ENCODE measurements around the gene CACNB2. TPM values are rescaled to one million over a fixed set of nuclear protein-coding genes. Genes with fewer than 3 reads are reported as not detected.

Gene CACNB2
- total and polyA plus RNA-seq, 10 of the 15 experiments (the other 5 are each of a cell fraction or from before 2014, with no cell fraction given): 0.62 to 8.1 (median 1.2) TPM

DNA sequence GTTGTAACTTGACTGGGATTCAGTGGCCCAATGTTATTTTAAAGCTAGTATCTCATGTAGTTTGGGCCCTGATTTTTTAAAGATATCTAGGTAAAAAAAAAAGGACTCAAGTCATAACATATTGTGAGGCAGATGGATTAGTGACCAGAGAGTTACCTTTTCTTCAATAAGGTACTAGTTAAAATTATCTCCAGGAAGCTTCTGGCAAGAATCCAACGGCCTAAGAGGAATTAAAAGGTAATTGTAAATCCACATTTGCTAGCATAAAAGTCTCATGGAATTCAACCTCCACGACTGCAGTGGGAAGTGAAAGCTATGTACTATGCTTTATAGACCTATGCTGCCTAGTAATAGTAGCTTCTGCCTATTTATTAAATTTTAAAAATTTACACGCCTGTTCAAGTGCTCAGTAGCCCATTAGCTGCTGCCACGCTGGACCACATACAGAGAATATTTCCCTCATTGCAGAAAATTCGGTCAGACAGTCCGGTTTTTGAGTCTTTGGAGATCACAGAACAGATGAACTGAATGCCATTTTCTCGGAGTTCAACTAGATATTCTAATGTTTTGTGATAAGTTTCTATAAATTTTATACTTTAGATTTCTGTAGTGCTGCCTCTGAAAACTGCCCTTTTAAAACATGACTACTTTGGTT is 392.8 kb downstream of the CACNB2 start (continued):
- TF ChIP-seq ATF2 (IDR thresholded peaks at IDR 0.05; ENCODE audit: low read length) (no peak), HSF1 (IDR thresholded peaks at IDR 0.05; ENCODE audit: low read depth, low read length) (no peak), ZNF207 (IDR thresholded peaks at IDR 0.05; ENCODE audit: borderline replicate concordance) (no peak), TBL1XR1 (IDR thresholded peaks at IDR 0.05; ENCODE audit: low read depth, low read length) (no peak), MEF2A (IDR thresholded peaks at IDR 0.05; ENCODE audit: insufficient read depth, low read depth, low read length) (no peak), RCOR1 (conservative IDR thresholded peaks at IDR 0.05; ENCODE audit: low read depth, low read length) (no peak), KAT2A (conservative IDR thresholded peaks at IDR 0.05; ENCODE audit: control insufficient read depth, low read depth, low read length) (no peak)

- H3K27me3 ChIP-seq (replicated peaks in 1 of 2; ENCODE audit: control insufficient read depth in 2 of 2, insufficient read depth in 2 of 2, low read length in 1 of 2): no peaks in the 10 kb centered on the region
- 98% methylated on average over 5 of the region's 5 CpGs for WGBS (ENCODE audit: insufficient coverage, insufficient replicate concordance, low lambda C conversion rate, missing lambda C conversion rate)
- peaks cover 0 to 5% of the 10 kb centered on the region in 2 experiments; a peak in 2 of 4 replicates for H3K36me3 ChIP-seq (ENCODE audit: control insufficient read depth in 2 of 2, insufficient read depth in 2 of 2, low read length in 1 of 2)
- ChIA-PET POLR2A (interaction anchor here (1.6 kb wide), 1 partner anchor 10 kb away, joined by 3 read pairs; no protein-coding TSS in a partner anchor), SMC1A (ENCODE audit: uncharacterized antibody, unreplicated experiment) (interaction anchor here (1.6 kb wide), 1 partner anchor 9 kb away, joined by 8 read pairs; no protein-coding TSS in a partner anchor), CTCF (interaction anchor here (2.3 kb wide), 1 partner anchor 9 kb away, joined by 5 read pairs; no protein-coding TSS in a partner anchor), RAD21 (ENCODE audit: unreplicated experiment) (no interaction called here)
- FAIRE-seq (no peak), DNase-seq (ENCODE audit: low read depth, low spot score) (no peak), ATAC-seq (no peak)
- no peak overlapping the region for H3K4me2 ChIP-seq (ENCODE audit: control insufficient read depth, insufficient read depth)
- H3K27ac ChIP-seq (ENCODE audit: control insufficient read depth, insufficient read depth): no peak overlapping the region
- no peaks in the 10 kb centered on the region for H3K79me2 ChIP-seq (ENCODE audit: control insufficient read depth, insufficient read depth, low read length)
- H2AFZ ChIP-seq (ENCODE audit: control insufficient read depth, low read depth, low read length): no peak overlapping the region
- no peaks in the 10 kb centered on the region for H3K4me1 ChIP-seq (ENCODE audit: control insufficient read depth, insufficient read depth, low read length)
- no peaks in the 10 kb centered on the region for H4K20me1 ChIP-seq (ENCODE audit: control insufficient read depth, insufficient read depth)
- TF ChIP-seq POU2F2 (IDR thresholded peaks at IDR 0.05; ENCODE audit: borderline replicate concordance, low read depth, low read length) (no peak), FOXM1 (IDR thresholded peaks at IDR 0.05; ENCODE audit: low read depth, low read length) (no peak), RUNX3 (IDR thresholded peaks at IDR 0.05; ENCODE audit: low read length) (no peak), RBBP5 (conservative IDR thresholded peaks at IDR 0.05) (no peak), TCF7 (IDR thresholded peaks at IDR 0.05; ENCODE audit: borderline replicate concordance) (no peak), EP300 (IDR thresholded peaks at IDR 0.05; ENCODE audit: borderline replicate concordance in 1 of 2, control insufficient read depth in 1 of 2, low read depth in 2 of 2, low read length in 2 of 2) (no peak), CREM (IDR thresholded peaks at IDR 0.05; ENCODE audit: low read depth) (no peak), MEF2A (IDR thresholded peaks at IDR 0.05; ENCODE audit: insufficient read depth, low read depth, low read length) (no peak), DPF2 (IDR thresholded peaks at IDR 0.05) (no peak)
- TF ChIP-seq, protein P1, sequence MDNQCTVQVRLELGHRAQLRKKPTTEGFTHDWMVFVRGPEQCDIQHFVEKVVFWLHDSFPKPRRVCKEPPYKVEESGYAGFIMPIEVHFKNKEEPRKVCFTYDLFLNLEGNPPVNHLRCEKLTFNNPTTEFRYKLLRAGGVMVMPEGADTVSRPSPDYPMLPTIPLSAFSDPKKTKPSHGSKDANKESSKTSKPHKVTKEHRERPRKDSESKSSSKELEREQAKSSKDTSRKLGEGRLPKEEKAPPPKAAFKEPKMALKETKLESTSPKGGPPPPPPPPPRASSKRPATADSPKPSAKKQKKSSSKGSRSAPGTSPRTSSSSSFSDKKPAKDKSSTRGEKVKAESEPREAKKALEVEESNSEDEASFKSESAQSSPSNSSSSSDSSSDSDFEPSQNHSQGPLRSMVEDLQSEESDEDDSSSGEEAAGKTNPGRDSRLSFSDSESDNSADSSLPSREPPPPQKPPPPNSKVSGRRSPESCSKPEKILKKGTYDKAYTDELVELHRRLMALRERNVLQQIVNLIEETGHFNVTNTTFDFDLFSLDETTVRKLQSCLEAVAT (IDR thresholded peaks at IDR 0.05): no peak
- intact Hi-C loops (cut with micrococcal nuclease; ENCODE audit: unreplicated experiment) (no loop called here), in situ Hi-C loops (cut with MboI) (no loop called here)
- H3K9me3 ChIP-seq (replicated peaks; ENCODE audit: control insufficient read depth, insufficient read depth, low read length): no peaks in the 10 kb centered on the region
- no TSS peak for BruUV-seq (replicated peaks)
- no peak overlapping the region for H3K9ac ChIP-seq (ENCODE audit: control insufficient read depth, insufficient read depth, low read length)
- H3K4me3 ChIP-seq: no peak overlapping the region
Measured at GRCh38 chr10:18533896-18534295, 393.7 kb downstream of the CACNB2 start.

All from GM12878 (cell line).